ENCODE data around the gene FOXF1.

FOXF1 gene

GRCh38 chr16:86524029-86524428 is 13.7 kb downstream of the FOXF1 start:
- H3K36me3 Mint-ChIP-seq (ENCODE audit: low read depth) = no peaks in the 10 kb centered on the region
- H3K27me3 Mint-ChIP-seq (ENCODE audit: low read depth) = peaks cover 10% of the 10 kb centered on the region
- H3K4me3 Mint-ChIP-seq = no peak overlapping the region
- no peaks in the 10 kb centered on the region for H3K9me3 Mint-ChIP-seq
- H3K4me1 Mint-ChIP-seq (ENCODE audit: low read depth) = peaks cover 5% of the 10 kb centered on the region
- H3K27ac Mint-ChIP-seq = no peak overlapping the region

DNA sequence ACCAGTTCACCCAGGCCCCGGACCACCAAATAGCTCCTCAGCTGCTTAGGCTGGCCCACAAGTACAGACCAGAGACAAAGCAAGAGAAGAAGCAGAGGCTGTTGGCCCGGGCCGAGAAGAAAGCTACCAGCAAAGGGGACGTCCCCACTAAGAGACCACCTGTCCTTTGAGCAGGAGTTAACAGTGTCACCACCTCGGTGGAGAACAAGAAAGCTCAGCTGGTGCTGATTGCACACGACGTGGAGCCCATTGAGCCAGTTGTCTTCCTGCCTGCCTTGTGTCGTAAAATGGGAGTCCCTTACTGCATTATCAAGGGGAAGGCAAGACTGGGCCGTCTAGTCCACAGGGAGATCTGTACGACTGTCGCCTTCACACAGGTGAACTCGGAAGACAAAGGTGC is 15.4 kb downstream of the FOXF1 start:
- peaks cover 6% of the 10 kb centered on the region for H3K27me3 Mint-ChIP-seq (ENCODE audit: low read depth)
- peaks cover 8% of the 10 kb centered on the region for H3K36me3 Mint-ChIP-seq (ENCODE audit: low read depth)
- no peak overlapping the region for H3K4me3 Mint-ChIP-seq
- no peak overlapping the region for H3K27ac Mint-ChIP-seq
- H3K9me3 Mint-ChIP-seq = no peaks in the 10 kb centered on the region
- no peaks in the 10 kb centered on the region for H3K4me1 Mint-ChIP-seq (ENCODE audit: low read depth)

DNA sequence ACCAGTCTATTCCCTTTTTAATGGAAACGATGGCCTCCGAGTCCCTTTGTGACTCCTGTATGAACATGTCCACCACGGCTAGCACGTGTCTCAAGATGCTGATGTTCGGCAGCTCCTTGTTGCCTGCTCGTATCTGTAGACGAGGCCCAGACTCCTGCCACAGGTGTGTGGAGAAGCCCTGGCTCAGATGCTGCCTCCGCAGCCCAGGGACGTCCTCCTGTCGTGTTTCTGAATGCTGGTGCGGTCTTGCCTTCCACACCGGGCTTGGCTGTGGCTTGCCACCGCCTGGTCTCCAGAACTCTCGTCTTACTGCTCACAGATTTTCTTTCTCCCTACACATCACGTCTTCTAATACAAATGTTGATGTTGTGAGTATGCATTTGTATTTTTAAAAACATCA is 17.0 kb downstream of the FOXF1 start:
- Mint-ChIP-seq H3K9me3 (no peaks in the 10 kb centered on the region), H3K27ac (no peak overlapping the region), H3K27me3 (ENCODE audit: low read depth) (no peaks in the 10 kb centered on the region), H3K36me3 (ENCODE audit: low read depth) (peaks cover 8% of the 10 kb centered on the region), H3K4me3 (no peak overlapping the region), H3K4me1 (ENCODE audit: low read depth) (no peaks in the 10 kb centered on the region)

GRCh38 chr16:86528061-86528929 is 18.0 kb downstream of the FOXF1 start:
- H3K9me3 Mint-ChIP-seq = no peaks in the 10 kb centered on the region
- H3K4me3 Mint-ChIP-seq = no peak overlapping the region
- H3K36me3 Mint-ChIP-seq (ENCODE audit: low read depth) = peaks cover 8% of the 10 kb centered on the region
- H3K4me1 Mint-ChIP-seq (ENCODE audit: low read depth) = no peaks in the 10 kb centered on the region
- no peak overlapping the region for H3K27ac Mint-ChIP-seq
- no peaks in the 10 kb centered on the region for H3K27me3 Mint-ChIP-seq (ENCODE audit: low read depth)

DNA sequence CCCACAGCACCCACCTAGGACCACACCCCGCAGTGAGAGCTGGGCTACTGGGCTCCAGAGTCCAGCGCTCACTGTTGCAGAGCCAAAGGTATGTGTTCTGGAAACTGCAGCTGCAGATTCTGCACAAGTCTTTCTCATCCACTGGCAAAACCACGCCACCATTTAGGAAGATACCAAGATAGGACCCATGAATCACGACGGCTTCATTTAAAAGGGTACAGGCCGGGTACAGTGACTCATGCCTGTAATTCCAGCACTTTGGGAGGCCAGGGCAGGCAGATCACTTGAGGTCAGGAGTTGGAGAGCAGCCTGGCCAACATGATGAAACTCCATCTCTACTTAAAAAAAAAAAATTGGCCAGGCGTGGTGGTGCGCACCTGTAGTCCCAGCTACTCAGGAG is 18.8 kb downstream of the FOXF1 start:
- Mint-ChIP-seq H3K27me3 (ENCODE audit: low read depth) (no peaks in the 10 kb centered on the region), H3K36me3 (ENCODE audit: low read depth) (peaks cover 8% of the 10 kb centered on the region), H3K4me3 (no peak overlapping the region), H3K27ac (no peak overlapping the region), H3K4me1 (ENCODE audit: low read depth) (no peaks in the 10 kb centered on the region), H3K9me3 (no peaks in the 10 kb centered on the region)

DNA sequence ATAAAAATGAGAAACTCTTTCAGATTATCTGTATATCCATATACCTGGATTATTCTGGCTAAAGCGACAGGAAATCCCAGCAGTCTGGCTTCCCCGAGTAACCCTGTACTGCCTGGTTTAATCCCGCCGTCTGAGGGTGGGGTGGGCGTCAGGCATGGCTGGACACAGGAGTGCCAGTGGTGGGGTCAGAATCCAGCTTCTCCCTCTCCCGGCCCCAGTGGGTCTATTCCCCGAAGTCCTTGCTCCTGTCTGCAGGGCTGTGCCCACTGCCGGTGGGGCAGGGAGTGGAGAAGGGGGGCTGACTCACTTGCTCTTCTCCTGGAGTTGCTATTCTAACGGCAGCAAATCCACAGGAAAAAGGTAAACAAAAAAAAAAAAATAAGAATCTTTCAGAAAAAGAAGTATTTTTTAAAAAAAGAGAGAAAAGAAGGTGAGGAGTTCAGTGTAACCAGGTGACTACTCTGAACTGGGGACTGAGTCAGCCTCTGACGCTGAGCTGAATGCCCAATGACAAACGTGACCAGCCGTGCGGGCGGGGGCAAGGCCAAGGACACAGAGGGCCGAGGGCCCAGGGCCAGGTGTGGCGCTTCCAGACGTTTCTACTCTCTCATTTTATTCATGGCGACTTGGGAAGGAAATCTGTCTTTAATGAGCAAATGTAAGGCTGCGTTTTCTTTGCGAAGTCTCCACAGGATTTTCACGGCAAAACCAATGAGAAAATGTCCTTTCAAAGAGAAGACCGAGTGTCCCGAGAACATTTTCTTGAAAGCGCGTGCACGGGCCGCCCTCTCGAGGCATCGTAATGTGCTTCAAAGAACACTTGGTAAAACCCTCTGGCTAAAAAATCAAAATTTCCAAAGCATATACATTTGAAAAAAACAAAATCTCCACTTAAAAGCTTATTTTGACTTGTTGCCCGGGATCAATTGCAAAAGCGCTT is 20.2 kb downstream of the FOXF1 start:
- no peaks in the 10 kb centered on the region for H3K4me1 Mint-ChIP-seq (ENCODE audit: low read depth)
- no peaks in the 10 kb centered on the region for H3K9me3 Mint-ChIP-seq
- H3K4me3 Mint-ChIP-seq = no peak overlapping the region
- no peaks in the 10 kb centered on the region for H3K27me3 Mint-ChIP-seq (ENCODE audit: low read depth)
- no peak overlapping the region for H3K27ac Mint-ChIP-seq
- peaks cover 8% of the 10 kb centered on the region for H3K36me3 Mint-ChIP-seq (ENCODE audit: low read depth)

DNA sequence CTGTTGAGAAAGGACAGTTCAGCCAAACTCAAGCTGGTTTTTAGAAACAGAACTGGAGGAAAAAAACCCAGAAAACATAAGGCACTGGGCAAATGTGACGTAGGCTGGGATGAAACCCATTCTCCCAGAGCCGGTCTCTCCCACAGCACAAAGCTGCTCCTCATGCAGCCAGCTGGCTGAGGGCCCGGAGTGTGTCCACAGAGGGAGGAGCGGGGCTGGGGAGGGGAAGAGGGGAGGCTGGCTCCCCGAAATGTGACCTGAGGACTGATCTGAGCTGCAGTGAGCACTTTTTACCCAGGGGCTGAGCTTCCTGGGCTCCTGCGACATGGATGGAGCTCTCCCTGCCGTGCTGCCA is 20.8 kb downstream of the FOXF1 start:
- H3K4me1 Mint-ChIP-seq (ENCODE audit: low read depth) = no peaks in the 10 kb centered on the region
- no peaks in the 10 kb centered on the region for H3K9me3 Mint-ChIP-seq
- H3K27me3 Mint-ChIP-seq (ENCODE audit: low read depth) = no peaks in the 10 kb centered on the region
- no peak overlapping the region for H3K4me3 Mint-ChIP-seq
- H3K36me3 Mint-ChIP-seq (ENCODE audit: low read depth) = peaks cover 8% of the 10 kb centered on the region
- no peak overlapping the region for H3K27ac Mint-ChIP-seq

- H3K27me3 Mint-ChIP-seq (ENCODE audit: low read depth) = no peaks in the 10 kb centered on the region
- H3K27ac Mint-ChIP-seq = no peak overlapping the region
- no peaks in the 10 kb centered on the region for H3K4me1 Mint-ChIP-seq (ENCODE audit: low read depth)
- no peak overlapping the region for H3K4me3 Mint-ChIP-seq
- H3K9me3 Mint-ChIP-seq = no peaks in the 10 kb centered on the region
- peaks cover 8% of the 10 kb centered on the region for H3K36me3 Mint-ChIP-seq (ENCODE audit: low read depth)
Observed at GRCh38 chr16:86531641-86532525, 21.6 kb downstream of the FOXF1 start.

GRCh38 chr16:86532526-86532815 is 22.1 kb downstream of the FOXF1 start:
- Mint-ChIP-seq H3K4me1 (ENCODE audit: low read depth) (no peaks in the 10 kb centered on the region), H3K27ac (no peak overlapping the region), H3K4me3 (no peak overlapping the region), H3K36me3 (ENCODE audit: low read depth) (peaks cover 8% of the 10 kb centered on the region), H3K27me3 (ENCODE audit: low read depth) (no peaks in the 10 kb centered on the region), H3K9me3 (no peaks in the 10 kb centered on the region)

GRCh38 chr16:86533076-86533475 is 22.7 kb downstream of the FOXF1 start:
- H3K36me3 Mint-ChIP-seq (ENCODE audit: low read depth) = peaks cover 8% of the 10 kb centered on the region
- no peaks in the 10 kb centered on the region for H3K27me3 Mint-ChIP-seq (ENCODE audit: low read depth)
- no peaks in the 10 kb centered on the region for H3K9me3 Mint-ChIP-seq
- H3K4me1 Mint-ChIP-seq (ENCODE audit: low read depth) = no peaks in the 10 kb centered on the region
- no peak overlapping the region for H3K4me3 Mint-ChIP-seq
- no peak overlapping the region for H3K27ac Mint-ChIP-seq

GRCh38 chr16:86533767-86534351 is 23.5 kb downstream of the FOXF1 start:
- Mint-ChIP-seq H3K27ac (no peak overlapping the region), H3K27me3 (ENCODE audit: low read depth) (no peaks in the 10 kb centered on the region), H3K4me1 (ENCODE audit: low read depth) (no peaks in the 10 kb centered on the region), H3K4me3 (no peak overlapping the region), H3K9me3 (no peaks in the 10 kb centered on the region), H3K36me3 (ENCODE audit: low read depth) (peaks cover 8% of the 10 kb centered on the region)

- Mint-ChIP-seq H3K36me3 (ENCODE audit: low read depth) (peaks cover 12% of the 10 kb centered on the region), H3K4me3 (no peak overlapping the region), H3K4me1 (ENCODE audit: low read depth) (no peaks in the 10 kb centered on the region), H3K27ac (no peak overlapping the region), H3K27me3 (ENCODE audit: low read depth) (no peaks in the 10 kb centered on the region), H3K9me3 (no peaks in the 10 kb centered on the region)
Observed at GRCh38 chr16:86534779-86535615, 24.7 kb downstream of the FOXF1 start.

DNA sequence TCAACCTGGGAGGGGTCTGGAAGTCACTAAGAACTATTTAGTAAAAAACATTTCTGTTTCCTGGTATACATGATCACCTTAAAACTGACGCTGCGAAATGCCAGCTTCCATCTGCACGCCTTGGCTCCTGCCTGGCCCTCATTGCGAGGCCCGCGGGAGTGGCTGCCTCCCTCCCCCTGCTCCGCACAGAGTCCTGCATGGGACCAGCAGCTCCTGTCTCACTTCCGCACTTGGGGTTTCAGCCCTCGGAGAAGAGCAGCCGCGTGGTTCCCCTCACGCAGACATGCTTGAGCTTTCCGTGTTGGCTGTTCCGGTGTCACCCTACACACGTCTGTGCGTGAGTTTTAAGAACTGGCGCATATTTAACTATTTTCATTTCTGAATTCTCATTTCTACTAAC is 26.3 kb downstream of the FOXF1 start:
- Mint-ChIP-seq H3K27ac (no peak overlapping the region), H3K36me3 (ENCODE audit: low read depth) (peaks cover 14% of the 10 kb centered on the region), H3K4me1 (ENCODE audit: low read depth) (no peaks in the 10 kb centered on the region), H3K4me3 (no peak overlapping the region), H3K9me3 (no peaks in the 10 kb centered on the region), H3K27me3 (ENCODE audit: low read depth) (no peaks in the 10 kb centered on the region)
